ENCODE results near the gene LSM14B.

- no peak for TF ChIP-seq CTCF (IDR thresholded peaks at IDR 0.05; ENCODE audit: poor library complexity)
- no peak for TF ChIP-seq EZH2 (IDR thresholded peaks at IDR 0.05; ENCODE audit: borderline replicate concordance)
Measured at GRCh38 chr20:62123450-62124118, 1.3 kb downstream of the LSM14B start.

All from hepatocyte (in vitro differentiated cells).